Vagina (tissue), 2 donors: ENCODE results near the gene LMCD1.

Experiments used
- POLR2A ChIP-seq, 2 donors: fragments of 450-650 bp; IDR thresholded peaks; one replicate each; pipeline ENCODE4 v1.6.1; 2017; ENCODE audit warnings: antibody characterized with exemption in 2 of 2, mild to moderate bottlenecking in 2 of 2, moderate library complexity in 2 of 2
- TF ChIP-seq, protein P1 (sequence below), 3 experiments: fragments of 450-650 bp in 2 of 3; fragments of 200-600 bp in 1 of 3; sonication (generic) in 1 of 3; IDR thresholded peaks; one replicate each; pipeline ENCODE4 v1.5.1; 2017 to 2019; ENCODE audit warnings: antibody characterized with exemption in 3 of 3, mild to moderate bottlenecking in 2 of 3, moderate library complexity in 2 of 3

DNA sequence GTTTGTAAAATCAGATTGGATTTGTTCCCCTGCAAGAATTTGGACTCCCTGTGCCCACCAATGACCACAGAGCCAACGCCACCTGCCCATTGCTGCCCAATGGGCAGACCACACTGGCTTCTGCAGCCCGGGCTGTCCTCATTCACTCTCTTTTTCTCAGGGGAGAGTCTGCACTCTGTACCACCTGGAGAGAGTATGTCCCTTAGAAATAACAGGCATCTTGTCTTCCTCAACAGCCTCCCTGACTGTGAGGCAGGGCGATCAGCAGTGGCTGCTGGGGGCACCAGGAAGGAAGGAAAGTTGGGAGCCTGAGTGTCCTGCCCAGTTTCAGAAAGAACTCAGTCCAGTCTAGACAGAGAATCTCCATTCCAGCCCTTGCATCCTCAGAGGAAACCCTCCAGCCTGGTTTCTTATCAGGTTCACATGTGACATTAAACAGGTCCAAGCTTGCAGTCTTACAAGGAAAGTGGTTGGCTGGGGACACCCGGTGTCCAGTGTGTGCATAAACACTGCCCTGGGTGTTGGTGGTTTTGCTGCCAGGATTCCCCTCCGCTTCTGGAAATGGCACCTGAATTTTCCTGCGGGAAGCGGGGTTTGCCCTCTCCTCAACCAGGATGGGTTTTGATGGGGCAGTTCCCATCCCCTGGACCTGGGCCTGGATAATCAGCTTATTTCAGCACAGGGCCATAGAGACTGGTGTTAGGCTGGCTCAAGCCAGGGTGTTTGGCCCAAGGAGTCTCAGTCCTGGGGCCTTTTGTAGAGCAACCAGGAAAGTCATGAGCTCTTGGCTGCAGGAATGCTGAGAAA, 105.8 kb downstream of the LMCD1 start:
- TF ChIP-seq, protein P1, sequence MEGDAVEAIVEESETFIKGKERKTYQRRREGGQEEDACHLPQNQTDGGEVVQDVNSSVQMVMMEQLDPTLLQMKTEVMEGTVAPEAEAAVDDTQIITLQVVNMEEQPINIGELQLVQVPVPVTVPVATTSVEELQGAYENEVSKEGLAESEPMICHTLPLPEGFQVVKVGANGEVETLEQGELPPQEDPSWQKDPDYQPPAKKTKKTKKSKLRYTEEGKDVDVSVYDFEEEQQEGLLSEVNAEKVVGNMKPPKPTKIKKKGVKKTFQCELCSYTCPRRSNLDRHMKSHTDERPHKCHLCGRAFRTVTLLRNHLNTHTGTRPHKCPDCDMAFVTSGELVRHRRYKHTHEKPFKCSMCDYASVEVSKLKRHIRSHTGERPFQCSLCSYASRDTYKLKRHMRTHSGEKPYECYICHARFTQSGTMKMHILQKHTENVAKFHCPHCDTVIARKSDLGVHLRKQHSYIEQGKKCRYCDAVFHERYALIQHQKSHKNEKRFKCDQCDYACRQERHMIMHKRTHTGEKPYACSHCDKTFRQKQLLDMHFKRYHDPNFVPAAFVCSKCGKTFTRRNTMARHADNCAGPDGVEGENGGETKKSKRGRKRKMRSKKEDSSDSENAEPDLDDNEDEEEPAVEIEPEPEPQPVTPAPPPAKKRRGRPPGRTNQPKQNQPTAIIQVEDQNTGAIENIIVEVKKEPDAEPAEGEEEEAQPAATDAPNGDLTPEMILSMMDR (IDR thresholded peaks at IDR 0.05): peak; percentile 46 to 65 (median 56)
- no peak for TF ChIP-seq POLR2A (IDR thresholded peaks at IDR 0.05)
